ENCODE data around the gene SHISAL2B. TPM values are rescaled to one million over a fixed set of nuclear protein-coding genes. Genes with fewer than 3 reads are reported as not detected.

The SHISAL2B gene
- total RNA-seq, 1 experiment from 2014 or later, result 5.1 TPM

Other genes starting within 250 kb of the SHISAL2B start
- not detected in 2 replicates for gene RGS7BP, start 184.5 kb upstream of the SHISAL2B start, total RNA-seq (2014; rRNA removed; shearing (Covaris generic))
- 11.1 and 15.5 TPM in 2 replicates for gene SREK1IP1, start 78.2 kb downstream of the SHISAL2B start, total RNA-seq (2014; rRNA removed; shearing (Covaris generic))
- gene CWC27, start 78.4 kb downstream of the SHISAL2B start, total RNA-seq (2014; rRNA removed; shearing (Covaris generic)), result 13.2 and 15.4 TPM in 2 replicates

Measured in G401 (cell line).